ENCODE data around the gene NEGR1.

The NEGR1 gene

GRCh38 chr1:71850515-71850914 lies 431.8 kb downstream of the NEGR1 start:
- H3K27me3 ChIP-seq (ENCODE audit: low read depth), result no peaks in the 10 kb centered on the region
- in situ Hi-C loops (cut with MboI; ENCODE audit: low sequenced_read_pairs), result no loop called here
- no peak overlapping the region for H3K4me3 ChIP-seq
- H3K4me1 ChIP-seq, result peaks cover 24% of the 10 kb centered on the region
- no peaks in the 10 kb centered on the region for H3K36me3 ChIP-seq (replicated peaks)
- DNase-seq (ENCODE audit: low spot score in 2 of 2), result no peak
- no peaks in the 10 kb centered on the region for H3K9me3 ChIP-seq

DNA sequence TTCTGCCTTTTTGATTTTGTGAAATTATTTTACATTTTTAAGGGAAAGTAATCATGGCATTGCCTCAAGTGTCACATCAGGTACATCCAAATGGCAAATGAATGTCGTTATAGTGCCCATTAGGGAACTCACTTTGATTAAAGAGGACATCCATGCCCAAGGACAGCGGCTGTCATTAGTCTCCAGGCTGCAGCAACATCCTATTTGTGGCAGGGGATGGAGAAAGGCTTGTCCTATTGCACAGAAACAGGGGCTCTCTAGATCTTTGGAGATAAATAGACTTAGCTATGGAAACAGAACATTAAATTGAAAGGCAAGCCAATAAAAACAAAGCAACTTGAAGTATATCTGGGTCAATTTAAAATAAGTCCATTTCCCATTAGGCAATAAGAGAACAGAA lies 439.3 kb downstream of the NEGR1 start:
- Histone ChIP-seq H3K9me3 (no peaks in the 10 kb centered on the region), H3K27me3 (ENCODE audit: low read depth) (no peaks in the 10 kb centered on the region), H3K36me3 (replicated peaks) (no peaks in the 10 kb centered on the region), H3K4me3 (no peak overlapping the region), H3K4me1 (no peaks in the 10 kb centered on the region)
- in situ Hi-C loops (cut with MboI; ENCODE audit: low sequenced_read_pairs), result no loop called here
- no peak for DNase-seq (ENCODE audit: low spot score in 2 of 2)

DNA sequence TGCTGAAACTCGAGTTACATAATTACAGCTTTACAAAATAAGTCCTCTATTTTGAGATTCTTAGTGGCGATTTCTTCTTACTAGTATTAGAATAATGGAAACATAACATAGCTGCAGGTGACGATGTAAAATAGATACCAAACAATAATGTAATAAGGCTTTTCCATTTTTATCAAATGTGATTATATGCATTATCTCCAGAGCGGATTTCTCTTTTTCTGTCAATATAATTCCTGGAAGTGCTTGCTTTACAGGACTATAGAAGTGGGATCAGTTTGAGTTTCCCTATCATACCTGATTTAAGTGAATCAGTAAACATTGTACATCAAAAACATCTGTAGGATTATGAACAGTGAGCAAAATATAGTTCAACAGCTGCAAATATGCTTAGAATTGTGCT lies 442.5 kb downstream of the NEGR1 start:
- DNase-seq (ENCODE audit: low spot score in 2 of 2), result no peak
- Histone ChIP-seq H3K9me3 (no peaks in the 10 kb centered on the region), H3K4me1 (no peaks in the 10 kb centered on the region), H3K4me3 (no peak overlapping the region), H3K36me3 (replicated peaks) (no peaks in the 10 kb centered on the region), H3K27me3 (ENCODE audit: low read depth) (no peaks in the 10 kb centered on the region)
- in situ Hi-C loops (cut with MboI; ENCODE audit: low sequenced_read_pairs), result no loop called here

DNA sequence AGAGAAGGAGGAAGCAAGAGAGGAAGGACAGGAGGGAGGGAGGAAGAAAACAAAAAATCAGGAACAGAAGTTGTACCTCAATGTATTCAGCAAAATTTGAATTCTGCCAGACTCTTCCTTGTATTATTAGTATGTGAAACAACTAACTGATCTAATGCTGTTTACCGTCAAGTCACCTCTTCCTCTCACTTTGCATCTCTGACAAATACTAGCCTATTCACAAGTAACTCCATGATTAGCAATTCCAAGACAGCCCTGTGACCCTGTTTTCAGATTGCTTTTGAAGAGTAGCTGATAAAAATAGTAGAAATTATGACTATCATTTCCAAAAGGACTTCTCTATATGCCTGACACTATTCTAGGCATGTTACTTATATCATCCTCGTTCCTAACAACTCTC lies 445.4 kb downstream of the NEGR1 start:
- H3K4me3 ChIP-seq, result no peak overlapping the region
- no peak for DNase-seq (ENCODE audit: low spot score in 2 of 2)
- H3K27me3 ChIP-seq (ENCODE audit: low read depth), result no peaks in the 10 kb centered on the region
- no peaks in the 10 kb centered on the region for H3K9me3 ChIP-seq
- H3K4me1 ChIP-seq, result no peaks in the 10 kb centered on the region
- H3K36me3 ChIP-seq (replicated peaks), result no peaks in the 10 kb centered on the region
- in situ Hi-C loops (cut with MboI; ENCODE audit: low sequenced_read_pairs), result no loop called here

DNA sequence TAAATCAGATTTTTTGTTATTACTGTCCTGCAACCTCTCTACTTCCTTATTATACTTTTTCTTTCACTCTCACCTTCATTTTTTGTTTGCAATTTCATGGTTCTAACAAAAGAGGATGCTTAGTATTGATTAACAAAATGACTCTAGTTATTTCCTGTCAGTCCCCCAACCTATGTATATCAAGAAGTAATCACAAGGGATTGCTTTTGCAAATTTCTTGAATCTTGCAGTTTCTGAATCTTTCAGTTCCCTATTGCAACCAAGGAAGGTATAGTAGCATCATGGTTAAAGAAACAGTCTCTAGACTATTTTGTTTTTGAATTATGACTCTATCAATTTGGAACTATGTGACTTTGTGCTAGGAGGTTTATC lies 446.9 kb downstream of the NEGR1 start:
- H3K4me3 ChIP-seq, result no peak overlapping the region
- 0 out of 2 replicates have a peak, but pooled peaks cover 4% of the 10 kb centered on the region for H3K4me1 ChIP-seq
- H3K27me3 ChIP-seq (ENCODE audit: low read depth), result no peaks in the 10 kb centered on the region
- H3K36me3 ChIP-seq (replicated peaks), result no peaks in the 10 kb centered on the region
- in situ Hi-C loops (cut with MboI; ENCODE audit: low sequenced_read_pairs), result no loop called here
- no peak for DNase-seq (ENCODE audit: low spot score in 2 of 2)
- no peaks in the 10 kb centered on the region for H3K9me3 ChIP-seq

GRCh38 chr1:71834601-71835441 lies 447.5 kb downstream of the NEGR1 start:
- no peak for DNase-seq (ENCODE audit: low spot score in 2 of 2)
- no peaks in the 10 kb centered on the region for H3K9me3 ChIP-seq
- in situ Hi-C loops (cut with MboI; ENCODE audit: low sequenced_read_pairs), result no loop called here

GRCh38 chr1:71831646-71832045 lies 450.7 kb downstream of the NEGR1 start:
- H3K36me3 ChIP-seq (replicated peaks), result no peaks in the 10 kb centered on the region
- H3K27me3 ChIP-seq (ENCODE audit: low read depth), result no peaks in the 10 kb centered on the region
- peaks cover 23% of the 10 kb centered on the region for H3K4me1 ChIP-seq
- in situ Hi-C loops (cut with MboI; ENCODE audit: low sequenced_read_pairs), result no loop called here
- H3K4me3 ChIP-seq, result no peak overlapping the region
- no peak for DNase-seq (ENCODE audit: low spot score in 2 of 2)
- no peaks in the 10 kb centered on the region for H3K9me3 ChIP-seq

More at GRCh38 chr1:71834601-71835441, 447.5 kb downstream of the NEGR1 start:
- Histone ChIP-seq H3K4me3 (no peak overlapping the region), H3K27me3 (ENCODE audit: low read depth) (no peaks in the 10 kb centered on the region), H3K4me1 (0 out of 2 replicates have a peak, but pooled peaks cover 4% of the 10 kb centered on the region), H3K36me3 (replicated peaks) (no peaks in the 10 kb centered on the region)

- Histone ChIP-seq H3K4me1 (peaks cover 26% of the 10 kb centered on the region), H3K36me3 (replicated peaks) (no peaks in the 10 kb centered on the region), H3K4me3 (no peak overlapping the region), H3K9me3 (no peaks in the 10 kb centered on the region), H3K27me3 (ENCODE audit: low read depth) (no peaks in the 10 kb centered on the region)
- in situ Hi-C loops (cut with MboI; ENCODE audit: low sequenced_read_pairs), result no loop called here
- no peak for DNase-seq (ENCODE audit: low spot score in 2 of 2)
Observed at GRCh38 chr1:71829346-71829745, 453.0 kb downstream of the NEGR1 start.

DNA sequence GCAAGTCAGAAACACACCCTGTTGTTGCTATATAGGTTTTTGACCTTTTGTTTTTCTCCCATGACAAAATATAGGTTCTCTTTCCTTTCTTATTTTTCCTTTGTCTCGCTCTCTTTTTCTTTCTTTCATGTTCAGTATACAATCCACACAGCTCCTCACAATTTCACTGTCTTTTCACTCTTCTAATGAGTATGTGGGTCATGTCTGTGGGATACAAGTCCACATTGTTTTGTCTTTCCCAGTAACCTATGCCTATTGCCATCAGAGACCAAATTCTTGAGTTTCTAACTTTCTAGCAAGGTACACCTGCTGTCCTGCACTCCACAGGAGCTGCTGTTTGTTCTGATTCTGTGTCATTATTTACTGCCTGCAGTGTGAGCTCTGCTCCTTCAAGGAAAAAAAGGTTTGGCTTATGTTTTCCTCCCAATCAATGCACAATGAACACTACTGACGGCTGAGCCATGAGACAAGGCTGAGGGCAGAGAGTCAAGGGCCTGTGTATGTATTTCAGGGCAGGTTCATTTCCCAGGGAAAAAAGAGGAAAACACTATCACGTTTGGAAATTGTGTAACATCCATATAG lies 453.8 kb downstream of the NEGR1 start:
- in situ Hi-C loops (cut with MboI; ENCODE audit: low sequenced_read_pairs), result no loop called here
- Histone ChIP-seq H3K36me3 (replicated peaks) (no peaks in the 10 kb centered on the region), H3K9me3 (no peaks in the 10 kb centered on the region), H3K27me3 (ENCODE audit: low read depth) (no peaks in the 10 kb centered on the region), H3K4me1 (peaks cover 26% of the 10 kb centered on the region), H3K4me3 (no peak overlapping the region)
- DNase-seq (ENCODE audit: low spot score in 2 of 2), result no peak

DNA sequence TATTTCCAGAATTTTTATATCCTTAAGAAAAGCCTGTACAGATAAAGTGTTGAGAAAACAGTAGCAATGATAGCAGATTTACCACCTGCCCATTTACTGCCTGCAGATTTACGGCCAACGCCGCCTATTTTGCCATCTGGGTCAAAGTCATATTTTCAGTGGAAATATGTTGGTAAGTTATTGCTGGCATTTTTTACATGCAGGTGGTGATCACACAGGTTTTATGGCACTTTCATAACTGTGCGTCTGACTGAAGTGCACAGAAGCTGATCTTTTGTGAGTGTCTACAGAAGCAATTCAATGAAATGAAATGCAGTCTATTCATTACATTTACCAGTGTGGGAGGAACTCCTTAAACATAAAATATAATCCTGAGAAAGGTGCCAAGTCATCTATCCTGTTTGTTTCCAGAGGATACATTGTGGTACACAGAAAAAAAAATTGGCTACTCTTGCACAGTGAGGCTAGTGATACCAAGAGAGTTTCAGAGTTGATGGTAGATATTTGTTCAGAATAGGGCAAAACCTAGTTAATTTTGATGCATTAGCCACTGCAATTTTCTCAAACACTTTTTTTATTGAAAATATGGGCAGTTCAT lies 458.5 kb downstream of the NEGR1 start:
- H3K4me1 ChIP-seq, result peaks cover 22% of the 10 kb centered on the region
- no peak for DNase-seq (ENCODE audit: low spot score in 2 of 2)
- no peaks in the 10 kb centered on the region for H3K27me3 ChIP-seq (ENCODE audit: low read depth)
- H3K9me3 ChIP-seq, result no peaks in the 10 kb centered on the region
- H3K36me3 ChIP-seq (replicated peaks), result no peaks in the 10 kb centered on the region
- in situ Hi-C loops (cut with MboI; ENCODE audit: low sequenced_read_pairs), result no loop called here
- no peak overlapping the region for H3K4me3 ChIP-seq

DNA sequence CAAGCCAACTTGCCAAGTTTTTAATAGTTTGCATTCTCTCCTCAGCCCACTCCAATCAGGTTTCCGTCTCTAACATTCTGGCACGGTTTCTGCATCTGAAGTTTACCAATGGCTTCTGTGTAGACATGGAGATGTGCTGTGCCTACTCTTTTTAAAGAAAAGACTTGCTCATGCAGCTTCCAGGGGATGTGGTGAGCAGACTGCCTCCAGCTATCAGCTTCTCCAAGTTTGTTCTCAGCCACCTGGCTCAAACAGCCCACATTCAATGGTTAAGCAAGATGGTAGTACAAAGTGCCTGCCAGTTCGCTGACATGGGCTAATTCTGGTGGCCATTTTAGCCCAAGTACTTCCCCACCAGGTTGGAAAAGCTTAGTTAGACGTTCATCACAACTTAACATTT lies 465.3 kb downstream of the NEGR1 start:
- DNase-seq (ENCODE audit: low spot score in 2 of 2), result no peak
- no peaks in the 10 kb centered on the region for H3K27me3 ChIP-seq (ENCODE audit: low read depth)
- in situ Hi-C loops (cut with MboI; ENCODE audit: low sequenced_read_pairs), result no loop called here
- no peaks in the 10 kb centered on the region for H3K36me3 ChIP-seq (replicated peaks)
- no peaks in the 10 kb centered on the region for H3K4me1 ChIP-seq
- no peaks in the 10 kb centered on the region for H3K9me3 ChIP-seq
- no peak overlapping the region for H3K4me3 ChIP-seq

GRCh38 chr1:71809085-71809484 lies 473.3 kb downstream of the NEGR1 start:
- in situ Hi-C loops (cut with MboI; ENCODE audit: low sequenced_read_pairs), result no loop called here

DNA sequence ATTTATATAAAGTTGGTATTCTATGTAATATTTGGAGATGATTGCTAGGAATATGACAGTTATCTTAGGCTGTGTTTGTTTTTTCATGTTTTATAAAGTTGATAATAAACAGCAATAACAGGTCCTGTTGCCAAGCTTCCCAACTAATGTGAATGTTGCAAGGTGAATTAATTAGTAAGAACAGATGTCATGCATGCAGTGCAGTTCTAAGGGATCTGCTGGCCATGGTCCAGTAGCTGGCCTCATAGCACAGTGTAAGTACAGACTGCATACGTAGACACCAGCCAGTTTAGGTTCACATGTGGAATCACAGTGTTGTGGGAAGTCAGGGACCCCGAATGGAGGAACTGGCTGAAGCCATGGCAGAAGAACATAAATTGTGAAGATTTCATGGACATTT lies 478.2 kb downstream of the NEGR1 start:
- H3K36me3 ChIP-seq (replicated peaks), result no peaks in the 10 kb centered on the region
- H3K27me3 ChIP-seq (ENCODE audit: low read depth), result no peaks in the 10 kb centered on the region
- in situ Hi-C loops (cut with MboI; ENCODE audit: low sequenced_read_pairs), result no loop called here
- no peak overlapping the region for H3K4me3 ChIP-seq
- H3K4me1 ChIP-seq, result no peaks in the 10 kb centered on the region
- H3K9me3 ChIP-seq, result no peaks in the 10 kb centered on the region
- no peak for DNase-seq (ENCODE audit: low spot score in 2 of 2)

More at GRCh38 chr1:71809085-71809484, 473.3 kb downstream of the NEGR1 start:
- Histone ChIP-seq H3K9me3 (no peaks in the 10 kb centered on the region), H3K4me1 (no peaks in the 10 kb centered on the region), H3K4me3 (no peak overlapping the region), H3K36me3 (replicated peaks) (no peaks in the 10 kb centered on the region), H3K27me3 (ENCODE audit: low read depth) (no peaks in the 10 kb centered on the region)
- no peak for DNase-seq (ENCODE audit: low spot score in 2 of 2)

DNA sequence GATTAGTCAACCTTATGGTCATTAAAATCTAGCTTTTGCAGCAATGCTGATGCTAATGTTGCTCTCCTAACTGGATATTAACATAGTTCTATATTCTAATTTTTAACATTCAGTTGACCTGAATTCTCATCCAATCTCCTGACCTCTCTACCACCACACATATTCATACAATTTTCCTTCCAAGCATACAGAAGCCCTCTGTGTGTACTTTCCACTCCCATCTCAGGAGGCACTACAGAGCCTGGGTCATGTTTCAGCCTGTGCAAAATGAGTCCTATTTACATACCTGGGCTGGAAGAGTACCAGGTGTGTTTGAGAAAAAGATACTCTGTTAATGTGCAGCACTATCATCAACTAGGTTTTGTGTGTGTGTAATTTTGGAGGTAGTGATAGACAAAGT lies 486.3 kb downstream of the NEGR1 start:
- Histone ChIP-seq H3K9me3 (no peaks in the 10 kb centered on the region), H3K4me1 (no peaks in the 10 kb centered on the region), H3K4me3 (no peak overlapping the region), H3K27me3 (ENCODE audit: low read depth) (no peaks in the 10 kb centered on the region), H3K36me3 (replicated peaks) (no peaks in the 10 kb centered on the region)
- no peak for DNase-seq (ENCODE audit: low spot score in 2 of 2)
- in situ Hi-C loops (cut with MboI; ENCODE audit: low sequenced_read_pairs), result no loop called here

Measured in HAP-1 (cell line).